H1 (cell line): Measurements from ENCODE around the gene ARV1. TPM values are rescaled to one million over a fixed set of nuclear protein-coding genes. Genes with fewer than 3 reads are reported as not detected.

Experiments
- CHD7 ChIP-seq: fragments of 300-600 bp; sonication (generic); IDR thresholded peaks from 2 replicates; pipeline ENCODE4 v1.7.1; 2012; ENCODE audit warnings: low read length, moderate library complexity, mild to moderate bottlenecking, inconsistent platforms; ENCODE audit not compliant: insufficient replicate concordance
- CTCF ChIP-seq, 3 experiments: IDR thresholded peaks; 1 replicate in 2 of 3; 2 replicates in 1 of 3; pipeline versions ENCODE4 v1.5.1 to v1.6.1; 2011; ENCODE audit warnings: low read length in 3 of 3, mild to moderate bottlenecking in 3 of 3, inconsistent platforms in 2 of 3, low read depth in 1 of 3, moderate library complexity in 1 of 3; ENCODE audit not compliant: insufficient read depth in 1 of 3; ENCODE audit errors: control extremely low read depth in 1 of 3
- SAP30 ChIP-seq: fragments of 300-600 bp; sonication (generic); IDR thresholded peaks from 2 replicates; pipeline ENCODE4 v1.7.1; 2012; ENCODE audit warnings: low read length, moderate library complexity, mild to moderate bottlenecking, inconsistent platforms; ENCODE audit not compliant: insufficient read depth, insufficient replicate concordance
- SP1 ChIP-seq: IDR thresholded peaks from 2 replicates; pipeline ENCODE4 v1.6.1; 2011; ENCODE audit warnings: low read depth, low read length
- polyA plus RNA-seq, 7 experiments: library from polyadenylated mRNA; depleted of rRNA in 3 of 7; stranded (reverse) in 5 of 7; unstranded in 2 of 7; fragments of >200 nt in 5 of 7; fragments of 200-250 nt in 2 of 7; gene quantifications; 1 replicate in 5 of 7; 2 replicates in 1 of 7; 4 replicates in 1 of 7; pipeline versions ENCODE4 v1.2.1 to v1.2.3, GENCODE V29; 2011 to 2013; ENCODE audit warnings: missing spikeins in 2 of 7, mixed read lengths in 2 of 7
- total RNA-seq: library from RNA; stranded (reverse); fragmentation: NEBNext Ultra II Directional; extraction: Animal tissue kit (Norgen Biotek cat#: 25700); gene quantifications from 2 replicates; pipeline ENCODE4 v1.2.1, GENCODE V29; 2021

ARV1 gene
- total and polyA plus RNA-seq, 2 of the 8 experiments (the other 6 are each of a cell fraction or from before 2014, with no cell fraction given) = 13.1 to 13.4 TPM

DNA sequence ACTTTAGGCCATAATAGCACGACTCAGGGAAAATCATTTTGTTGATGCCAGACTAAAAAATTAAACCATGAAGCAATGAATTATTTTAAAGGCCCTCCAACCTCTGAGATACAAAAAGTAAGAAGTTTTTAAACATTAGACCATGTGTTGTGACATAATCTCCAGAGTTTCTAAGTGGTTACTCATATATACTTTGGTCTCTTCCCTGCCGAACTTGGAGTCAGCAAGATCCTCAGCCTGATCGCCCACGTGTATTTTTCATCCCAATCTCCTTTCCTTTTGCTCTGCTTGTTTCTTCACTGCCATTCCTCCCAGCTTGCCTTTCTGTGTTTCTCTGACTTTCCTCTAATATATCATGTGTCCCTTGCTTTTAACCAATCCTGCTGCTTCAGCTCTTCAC, 3.8 kb downstream of the ARV1 start (continued):
- no peak for TF ChIP-seq CHD7
- TF ChIP-seq SP1 = no peak
- TF ChIP-seq SAP30 = no peak
- TF ChIP-seq CTCF (IDR thresholded peaks at IDR 0.05; ENCODE audit: control extremely low read depth in 1 of 3, insufficient read depth in 1 of 3, low read depth in 1 of 3, low read length in 3 of 3) = no peak
